Activated naive CD4-positive, alpha-beta T cell treated with Interleukin-2 at 50 U/mL for 16 hours (primary cell): ENCODE data around the gene MRPL1.
"Not testable (repeated sequence)": the region's sequence is repeated elsewhere in the genome, so short reads cannot be mapped to it uniquely, and the experiment has no call there.

Experiments
- DNase-seq: peaks from one replicate; pipeline ENCODE4 v3.0.0-alpha.2; 2020

The MRPL1 gene

GRCh38 chr4:77920371-77920770, 57.7 kb downstream of the MRPL1 start:
- DNase-seq = no peak

DNA sequence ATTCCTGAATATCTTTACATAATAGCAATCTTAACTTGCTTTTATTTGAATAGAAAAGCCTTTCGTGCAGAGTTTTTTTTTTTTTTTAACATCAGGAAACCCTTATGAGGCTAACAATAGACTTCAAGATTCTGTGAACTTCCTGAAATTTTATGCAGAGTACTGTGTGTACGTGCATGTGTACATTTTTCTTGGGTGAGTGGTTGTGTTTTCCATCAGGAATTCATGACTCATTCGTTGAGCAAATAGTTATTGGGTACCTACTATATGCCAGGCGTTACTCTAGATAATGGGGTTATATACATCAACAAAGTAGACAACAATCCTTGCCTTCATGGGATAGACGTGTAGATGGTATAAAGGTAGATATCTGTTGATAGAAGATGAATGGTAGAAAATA, 59.1 kb downstream of the MRPL1 start:
- no peak for DNase-seq

DNA sequence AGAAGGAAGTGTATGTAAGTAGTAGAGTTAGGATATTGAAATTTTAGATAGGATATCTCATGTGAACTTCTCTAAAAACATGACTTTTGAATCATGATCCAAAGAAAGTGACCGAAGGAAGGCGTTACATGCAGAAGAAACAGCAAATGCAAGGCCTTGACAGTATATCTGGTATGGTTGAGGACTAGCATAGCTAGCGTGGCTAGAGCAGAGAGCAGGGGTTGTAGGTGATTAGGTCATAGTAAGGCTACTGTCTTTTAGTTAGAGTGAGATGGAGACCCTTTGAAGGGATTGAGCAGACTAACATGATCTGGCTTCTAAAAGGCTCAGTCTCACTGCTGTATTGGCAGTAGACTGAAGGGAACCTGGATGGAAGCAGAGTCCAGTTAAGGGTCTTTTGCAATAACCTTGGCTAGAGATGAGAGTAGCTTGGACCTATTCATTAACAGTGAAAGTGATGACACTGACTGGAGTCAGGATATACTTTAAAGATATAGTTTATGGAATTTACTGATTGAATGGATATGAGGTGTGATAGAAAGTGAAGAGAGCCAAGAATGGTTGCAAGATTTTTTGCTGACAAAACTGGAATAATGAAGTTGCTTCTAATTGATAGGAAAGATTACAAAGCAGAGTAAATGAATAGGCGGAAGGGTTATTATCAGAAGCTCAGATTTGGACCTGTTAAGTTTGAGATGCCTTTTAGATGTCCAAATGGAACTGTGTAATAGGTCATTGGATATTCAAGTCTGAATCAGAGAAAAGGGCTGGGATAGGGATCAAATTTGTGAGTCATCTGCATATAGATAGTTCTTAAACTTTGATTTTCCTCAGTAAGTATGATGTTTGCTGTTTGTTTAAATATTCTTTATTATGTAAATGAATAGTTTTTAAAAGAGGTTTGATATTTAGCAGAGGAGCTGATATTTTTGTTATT, 59.8 kb downstream of the MRPL1 start:
- DNase-seq = no peak

- no peak for DNase-seq
Observed at GRCh38 chr4:77927991-77928925, 65.6 kb downstream of the MRPL1 start.

- no peak for DNase-seq
Observed at GRCh38 chr4:77930154-77930639, 67.6 kb downstream of the MRPL1 start.

GRCh38 chr4:77930876-77931275, 68.2 kb downstream of the MRPL1 start:
- no peak for DNase-seq

DNA sequence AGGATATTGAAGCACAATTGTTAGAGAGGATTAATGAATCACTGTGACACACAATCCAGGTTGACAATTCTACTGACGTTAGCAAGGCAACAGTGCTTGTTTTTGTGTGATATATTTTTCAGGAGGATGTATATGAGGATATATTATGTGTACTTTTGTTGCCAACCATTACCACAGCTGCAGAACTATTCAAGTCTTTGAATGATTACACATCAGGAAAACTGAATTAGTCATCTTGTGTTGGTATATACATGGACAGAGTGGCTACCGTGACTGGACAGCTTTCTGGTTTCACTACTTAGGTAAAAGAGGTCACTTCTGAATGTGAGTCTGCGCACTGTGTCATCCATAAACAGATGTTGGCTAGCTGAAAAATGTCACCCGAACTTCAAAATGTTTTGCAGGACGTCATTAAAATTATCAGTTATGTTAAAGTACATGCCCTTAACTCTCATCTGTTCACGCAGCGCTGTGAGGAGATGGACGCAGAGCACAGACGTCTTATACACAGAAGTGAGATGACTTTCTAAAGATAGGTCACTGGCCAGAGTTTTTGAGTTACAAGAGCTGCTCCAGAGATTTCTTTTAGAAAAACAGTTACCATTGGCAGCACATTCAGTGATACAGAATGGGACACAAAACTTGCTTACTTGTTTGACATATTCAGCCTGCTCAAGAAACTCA, 69.0 kb downstream of the MRPL1 start:
- DNase-seq = no peak

- no peak for DNase-seq
Observed at GRCh38 chr4:77938560-77938959, 75.9 kb downstream of the MRPL1 start.

GRCh38 chr4:77945929-77946328, 83.3 kb downstream of the MRPL1 start:
- DNase-seq = not testable (repeated sequence)

GRCh38 chr4:77950203-77950602, 87.6 kb downstream of the MRPL1 start:
- DNase-seq = no peak

GRCh38 chr4:77952457-77952856, 89.8 kb downstream of the MRPL1 start:
- no peak for DNase-seq

- no peak for DNase-seq
Observed at GRCh38 chr4:77954690-77955089, 92.1 kb downstream of the MRPL1 start.

GRCh38 chr4:77956917-77957316, 94.3 kb downstream of the MRPL1 start:
- DNase-seq = no peak

DNA sequence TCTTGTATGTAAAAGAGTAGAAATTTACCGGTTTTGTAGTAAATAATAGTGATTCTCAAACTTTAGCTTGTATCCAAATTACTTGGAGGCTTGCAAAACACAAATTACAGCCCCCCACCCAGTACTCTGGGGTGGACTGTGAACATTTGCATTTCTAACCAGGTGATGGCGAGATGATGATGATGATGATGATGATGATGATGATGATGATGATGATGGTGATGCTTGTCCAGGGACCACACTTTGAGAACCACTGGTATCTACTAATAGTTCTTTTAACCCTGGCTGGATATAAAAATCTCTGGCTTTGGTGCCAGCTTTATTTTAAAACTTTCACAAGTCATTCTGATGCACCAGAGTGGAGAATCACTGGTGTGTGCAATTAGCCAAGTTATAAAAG, 96.3 kb downstream of the MRPL1 start:
- DNase-seq = no peak

DNA sequence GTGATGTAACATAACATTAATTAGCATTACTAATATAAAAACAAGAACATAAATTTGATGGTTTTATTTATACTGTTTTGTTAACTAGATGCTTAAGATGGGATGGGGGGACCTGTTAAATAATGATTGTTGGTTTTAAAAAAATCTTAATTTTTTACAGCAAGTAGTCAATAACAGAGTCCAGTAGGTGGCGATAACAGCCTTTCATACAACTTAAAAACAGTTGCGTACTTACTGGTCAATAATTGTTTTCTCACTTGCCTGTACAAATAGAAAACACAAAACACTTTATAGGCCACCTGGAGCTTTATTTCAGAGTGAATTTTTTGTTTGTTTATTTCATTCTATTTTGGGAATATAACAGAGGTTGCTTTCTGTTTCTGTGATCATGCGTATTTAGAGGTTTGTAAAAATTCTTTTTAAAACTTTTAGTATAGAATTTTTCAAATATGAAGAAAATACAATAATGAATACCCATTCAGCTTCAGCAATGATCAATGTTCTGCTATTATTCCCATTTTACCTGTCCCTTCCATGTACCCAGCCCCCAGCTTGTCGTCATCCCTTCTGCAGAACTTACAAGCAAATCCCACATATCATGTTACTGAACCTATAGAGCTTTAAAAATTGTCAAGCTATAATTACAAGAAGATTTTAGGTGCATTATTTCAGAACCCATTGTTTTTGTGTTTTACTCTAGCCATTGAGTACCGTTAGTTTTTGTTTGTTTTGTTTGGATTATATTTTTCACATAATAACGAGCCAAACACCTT, 97.1 kb downstream of the MRPL1 start:
- no peak for DNase-seq

GRCh38 chr4:77960367-77960766, 97.7 kb downstream of the MRPL1 start:
- no peak for DNase-seq

- no peak for DNase-seq
Observed at GRCh38 chr4:77963004-77963403, 100.4 kb downstream of the MRPL1 start.

DNA sequence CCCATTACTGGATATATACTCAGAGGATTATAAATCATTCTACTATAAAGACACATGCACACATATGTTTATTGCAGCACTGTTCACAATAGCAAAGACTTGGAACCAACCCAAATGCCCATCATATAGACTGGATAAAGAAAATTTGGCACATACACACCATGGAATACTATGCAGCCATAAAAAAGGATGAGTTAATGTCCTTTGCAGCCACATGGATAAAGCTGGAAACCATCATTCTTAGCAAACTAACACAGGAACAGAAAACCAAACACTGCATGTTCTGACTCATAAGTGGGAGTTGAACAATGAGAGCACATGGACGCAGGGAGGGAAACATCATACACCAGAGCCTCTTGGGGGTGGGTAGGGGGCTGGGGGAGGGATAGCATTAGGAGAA, 111.0 kb downstream of the MRPL1 start:
- DNase-seq = not testable (repeated sequence)

DNA sequence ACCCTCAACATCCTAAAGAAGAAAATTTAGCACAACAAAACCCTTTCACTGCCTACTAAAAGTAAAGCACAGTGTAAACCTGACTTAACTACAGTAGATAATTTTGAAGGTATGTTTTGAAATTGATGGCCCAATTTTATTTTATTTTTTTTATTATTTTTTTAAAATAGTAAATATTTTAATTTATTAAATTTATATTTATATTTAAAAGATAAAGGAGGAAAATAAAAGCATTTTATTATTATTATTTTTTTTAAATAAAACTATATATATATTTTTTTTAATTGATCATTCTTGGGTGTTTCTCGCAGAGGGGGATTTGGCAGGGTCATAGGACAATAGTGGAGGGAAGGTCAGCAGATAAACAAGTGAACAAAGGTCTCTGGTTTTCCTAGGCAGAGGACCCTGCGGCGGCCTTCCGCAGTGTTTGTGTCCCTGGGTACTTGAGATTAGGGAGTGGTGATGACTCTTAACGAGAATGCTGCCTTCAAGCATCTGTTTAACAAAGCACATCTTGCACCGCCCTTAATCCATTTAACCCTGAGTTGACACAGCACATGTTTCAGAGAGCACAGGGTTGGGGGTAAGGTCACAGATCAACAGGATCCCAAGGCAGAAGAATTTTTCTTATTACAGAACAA, 120.4 kb downstream of the MRPL1 start:
- not testable (repeated sequence) for DNase-seq

DNA sequence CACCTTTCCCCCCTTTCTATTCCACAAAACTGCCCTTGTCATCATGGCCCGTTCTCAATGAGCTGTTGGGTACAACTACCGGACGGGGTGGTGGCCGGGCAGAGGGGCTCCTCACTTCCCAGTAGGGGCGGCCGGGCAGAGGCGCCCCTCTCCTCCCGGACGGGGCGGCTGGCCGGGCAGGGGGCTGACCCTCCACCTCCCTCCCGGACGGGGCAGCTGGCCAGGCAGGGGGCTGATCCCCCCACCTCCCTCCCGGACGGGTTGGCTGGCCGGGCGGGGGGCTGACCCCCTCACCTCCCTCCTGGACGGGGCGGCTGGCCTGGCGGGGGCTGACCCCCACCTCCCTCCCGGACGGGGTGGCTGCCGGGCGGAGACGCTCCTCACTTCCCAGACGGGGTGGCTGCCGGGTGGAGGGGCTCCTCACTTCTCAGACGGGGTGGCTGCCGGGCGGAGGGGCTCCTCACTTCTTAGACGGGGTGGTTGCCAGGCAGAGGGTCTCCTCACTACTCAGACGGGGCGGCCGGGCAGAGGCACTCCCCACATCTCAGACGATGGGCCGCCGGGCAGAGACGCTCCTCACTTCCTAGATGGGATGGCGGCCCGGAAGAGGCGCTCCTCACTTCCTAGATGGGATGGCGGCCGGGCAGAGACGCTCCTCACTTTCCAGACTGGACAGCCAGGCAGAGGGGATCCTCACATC, 121.1 kb downstream of the MRPL1 start:
- not testable (repeated sequence) for DNase-seq

GRCh38 chr4:77989968-77990367, 127.3 kb downstream of the MRPL1 start:
- DNase-seq = no peak
